Activated T-helper 1 cell treated with anti-CD3 and anti-CD28 coated beads, Interleukin-12 subunit alpha, Interleukin-12 subunit beta, Interleukin-2, Interleukin-4 antibody, amounts not matched to agents 30 ng/mL and 10 ng/mL and 1 ng/mL, durations not matched to agents 14 hours and 24 hours and 36 hours (primary cell): ENCODE measurements around the gene ERC2. TPM values are rescaled to one million over a fixed set of nuclear protein-coding genes. Genes with fewer than 3 reads are reported as not detected.

Experiments used
- DNase-seq: peaks from one replicate; pipeline ENCODE4 v3.0.0; 2021; ENCODE audit warnings: low spot score
- H3K27ac Mint-ChIP-seq: one replicate; pipeline ENCODE4 v1.8.0; 2021; ENCODE audit warnings: mild to moderate bottlenecking, mixed read lengths
- H3K27me3 Mint-ChIP-seq: one replicate; pipeline ENCODE4 v1.8.0; 2022; ENCODE audit warnings: mild to moderate bottlenecking, moderate library complexity, mixed read lengths; ENCODE audit not compliant: insufficient read depth
- H3K36me3 Mint-ChIP-seq: one replicate; pipeline ENCODE4 v1.8.0; 2021; ENCODE audit warnings: low read depth, mixed read lengths
- H3K4me1 Mint-ChIP-seq: one replicate; pipeline ENCODE4 v1.8.0; 2021; ENCODE audit warnings: low read depth, mixed read lengths
- H3K4me3 Mint-ChIP-seq: one replicate; pipeline ENCODE4 v1.8.0; 2021; ENCODE audit warnings: mild to moderate bottlenecking, moderate library complexity, mixed read lengths
- H3K9me3 Mint-ChIP-seq: one replicate; pipeline ENCODE4 v1.8.0; 2021; ENCODE audit warnings: mixed read lengths
- intact Hi-C: fragments of 100-400 bp; cut with micrococcal nuclease; formaldehyde crosslinking; loops from one replicate; pipeline ENCODE4 v1.15.1; 2024
- total RNA-seq: library from RNA; stranded (reverse); gene quantifications from 2 replicates; pipeline ENCODE4 v1.2.3, GENCODE V29; 2022

ERC2 gene
- total RNA-seq, 1 donor from 2014 or later, result not detected

DNA sequence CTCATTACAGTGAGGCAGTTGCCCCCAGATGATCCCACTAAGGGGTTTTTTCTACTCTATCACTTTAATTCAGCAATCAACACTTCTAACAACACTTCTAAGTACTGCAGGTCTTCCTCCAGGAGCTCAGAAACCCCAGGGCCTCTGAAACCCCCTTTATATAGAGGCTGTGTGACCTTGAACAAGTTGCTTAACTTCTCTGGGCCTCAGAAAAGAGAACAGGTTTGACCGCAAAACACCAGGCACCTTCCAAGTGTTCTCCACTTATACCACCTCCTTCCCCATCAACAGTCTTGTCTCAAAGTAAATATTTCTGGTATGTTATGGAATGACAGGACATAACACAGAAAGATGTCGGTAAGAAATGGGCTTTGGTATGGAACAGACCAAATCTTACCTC is 895.5 kb downstream of the ERC2 start:
- Mint-ChIP-seq H3K27ac (no peak overlapping the region), H3K4me3 (no peak overlapping the region), H3K27me3 (no peaks in the 10 kb centered on the region), H3K36me3 (no peaks in the 10 kb centered on the region), H3K9me3 (no peaks in the 10 kb centered on the region), H3K4me1 (no peaks in the 10 kb centered on the region)
- intact Hi-C loops, result no loop called here
- no peak for DNase-seq

DNA sequence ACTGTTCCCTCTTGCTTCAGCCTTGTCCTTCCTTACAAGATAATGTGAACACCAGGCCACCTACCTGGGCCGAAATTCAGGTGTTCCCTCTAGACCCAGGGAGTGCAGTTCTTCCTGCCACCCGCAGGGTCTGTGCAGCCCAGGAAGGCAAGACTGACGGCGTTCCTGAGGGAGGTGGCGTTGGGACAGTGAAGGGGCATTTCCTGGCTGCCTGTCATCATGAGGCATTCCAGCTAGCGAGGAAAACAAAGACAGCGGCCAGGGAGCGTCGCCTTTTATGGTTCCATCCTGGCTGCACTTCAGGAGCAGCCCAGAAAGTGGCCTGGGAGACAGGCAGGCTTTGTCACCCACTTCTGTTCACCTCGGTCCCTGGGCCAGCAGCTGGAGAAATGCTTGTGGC is 896.4 kb downstream of the ERC2 start:
- no peaks in the 10 kb centered on the region for H3K4me1 Mint-ChIP-seq
- H3K27me3 Mint-ChIP-seq, result no peaks in the 10 kb centered on the region
- DNase-seq, result no peak
- no peaks in the 10 kb centered on the region for H3K36me3 Mint-ChIP-seq
- H3K9me3 Mint-ChIP-seq, result no peaks in the 10 kb centered on the region
- no peak overlapping the region for H3K4me3 Mint-ChIP-seq
- H3K27ac Mint-ChIP-seq, result no peak overlapping the region
- intact Hi-C loops, result no loop called here

DNA sequence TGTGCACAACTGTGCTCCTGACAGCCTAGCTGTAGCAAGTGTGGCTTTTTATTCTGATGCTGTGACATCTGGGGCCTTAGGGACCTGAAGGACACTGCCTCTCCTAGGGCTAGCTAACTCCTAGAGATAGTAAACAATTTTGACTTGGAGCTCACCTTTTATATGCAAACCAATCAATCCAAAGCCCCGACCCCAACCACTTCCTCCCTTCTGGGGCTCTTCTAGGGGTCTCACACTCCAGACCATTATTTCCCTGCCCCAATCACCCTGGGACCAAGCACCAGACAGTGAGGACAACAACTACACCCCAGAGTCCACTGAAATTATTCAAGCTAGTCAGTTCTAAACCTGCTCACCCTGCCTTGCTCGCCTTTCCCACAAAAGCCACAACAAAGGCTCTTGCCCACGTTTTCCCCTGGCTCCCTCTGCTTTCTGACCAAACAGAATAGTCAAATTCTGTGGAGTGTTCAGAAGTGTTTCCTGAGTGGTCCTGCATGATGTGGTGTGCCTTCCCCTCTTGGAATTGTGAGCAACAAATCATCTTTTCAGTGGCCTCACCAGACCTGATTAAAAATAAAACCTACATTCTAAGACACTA is 897.0 kb downstream of the ERC2 start:
- Mint-ChIP-seq H3K27me3 (no peaks in the 10 kb centered on the region), H3K27ac (no peak overlapping the region), H3K36me3 (no peaks in the 10 kb centered on the region), H3K9me3 (no peaks in the 10 kb centered on the region), H3K4me1 (no peaks in the 10 kb centered on the region), H3K4me3 (no peak overlapping the region)
- intact Hi-C loops, result no loop called here
- no peak for DNase-seq

DNA sequence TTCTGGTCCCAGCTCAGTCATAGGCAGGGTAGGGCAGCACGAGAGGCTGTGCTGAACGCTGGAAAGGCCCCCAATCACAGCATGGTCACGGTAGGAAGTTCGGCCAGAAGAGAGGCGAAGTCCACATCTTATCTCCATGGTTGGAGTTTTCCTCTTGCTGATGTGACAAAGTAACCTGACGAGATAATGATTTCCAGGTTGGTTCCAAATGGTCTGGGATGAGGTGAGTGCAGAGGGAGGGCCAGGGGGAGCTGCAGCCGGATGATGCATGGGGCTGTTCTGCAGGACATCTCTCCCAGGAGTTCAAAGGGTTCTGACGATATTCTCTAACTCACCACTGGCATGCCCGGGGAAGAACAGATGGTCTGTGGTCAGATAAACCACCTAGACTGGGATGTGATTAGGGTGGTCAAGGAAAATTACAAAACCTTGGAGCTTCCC is 898.0 kb downstream of the ERC2 start:
- Mint-ChIP-seq H3K4me3 (no peak overlapping the region), H3K27me3 (no peaks in the 10 kb centered on the region), H3K9me3 (no peaks in the 10 kb centered on the region), H3K27ac (no peak overlapping the region), H3K4me1 (no peaks in the 10 kb centered on the region), H3K36me3 (no peaks in the 10 kb centered on the region)
- intact Hi-C loops, result no loop called here
- no peak for DNase-seq

DNA sequence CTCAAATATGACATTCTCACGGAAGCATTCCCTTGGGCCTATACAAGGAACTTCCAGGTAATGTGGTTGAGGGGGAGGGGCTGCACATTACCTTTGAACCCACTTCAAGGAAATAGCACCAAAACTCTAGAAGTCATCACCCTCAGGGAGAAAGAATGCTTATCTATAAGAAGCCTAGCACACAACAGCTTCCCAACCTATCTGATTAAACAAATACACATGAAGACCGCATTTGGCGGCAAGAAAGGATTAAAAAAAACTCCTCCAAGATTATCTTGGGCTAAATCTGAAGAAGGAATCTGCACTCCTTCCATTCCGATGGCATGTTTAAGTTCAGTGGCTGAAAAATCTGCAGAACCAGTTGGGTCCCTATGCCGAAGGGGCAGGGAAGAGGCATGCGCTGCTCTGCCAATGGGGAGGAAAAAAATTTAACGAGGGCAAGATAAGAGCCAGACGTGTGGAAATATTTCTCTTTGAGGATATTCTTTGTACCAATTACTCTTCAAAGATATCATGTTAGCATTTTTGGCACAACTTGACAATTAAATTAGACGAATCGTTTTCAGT is 899.2 kb downstream of the ERC2 start:
- intact Hi-C loops, result no loop called here
- Mint-ChIP-seq H3K27ac (no peak overlapping the region), H3K4me3 (no peak overlapping the region), H3K36me3 (no peaks in the 10 kb centered on the region), H3K9me3 (no peaks in the 10 kb centered on the region), H3K4me1 (no peaks in the 10 kb centered on the region), H3K27me3 (no peaks in the 10 kb centered on the region)
- DNase-seq, result no peak

DNA sequence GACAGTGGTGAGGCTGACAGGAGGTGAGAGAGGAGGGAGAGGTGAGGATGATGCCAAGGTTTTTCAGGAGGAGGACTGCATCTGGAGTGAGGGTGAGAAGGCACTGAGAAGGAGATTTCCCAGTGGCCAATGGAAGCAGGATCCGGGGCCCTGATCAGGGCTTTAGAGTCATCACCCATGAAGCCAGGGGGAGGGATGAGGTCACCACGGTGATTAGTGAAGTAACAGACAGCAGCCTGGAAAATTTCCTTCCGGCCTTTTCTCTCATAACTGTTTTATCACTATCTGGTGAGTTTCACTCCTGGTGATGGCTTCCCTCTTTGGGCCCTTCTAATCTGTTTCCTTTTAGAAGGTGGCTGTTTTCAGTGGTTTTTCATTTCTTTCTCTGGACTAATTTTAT is 900.7 kb downstream of the ERC2 start:
- intact Hi-C loops, result no loop called here
- H3K4me1 Mint-ChIP-seq, result no peaks in the 10 kb centered on the region
- no peaks in the 10 kb centered on the region for H3K9me3 Mint-ChIP-seq
- no peak overlapping the region for H3K4me3 Mint-ChIP-seq
- H3K27ac Mint-ChIP-seq, result no peak overlapping the region
- no peaks in the 10 kb centered on the region for H3K36me3 Mint-ChIP-seq
- no peak for DNase-seq
- H3K27me3 Mint-ChIP-seq, result no peaks in the 10 kb centered on the region

DNA sequence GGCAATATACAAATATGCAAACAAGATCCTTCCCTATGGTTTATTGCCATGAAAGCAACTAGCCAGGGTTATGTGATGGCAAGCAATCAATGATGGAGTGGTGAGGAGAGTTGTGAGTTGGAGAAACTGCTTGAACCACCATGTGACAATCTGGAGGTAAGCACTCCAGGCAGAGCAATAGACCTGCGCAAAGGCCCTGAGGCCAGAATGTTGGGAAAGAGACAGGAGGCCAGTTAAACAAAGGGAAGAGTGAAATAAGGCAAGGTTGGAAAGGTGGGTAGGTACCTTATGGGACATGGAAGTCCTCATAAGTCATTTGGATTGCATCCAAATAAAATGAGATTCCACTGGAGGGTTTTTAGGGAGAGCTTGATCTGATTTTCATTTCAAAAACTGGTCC is 901.1 kb downstream of the ERC2 start:
- no peak for DNase-seq
- intact Hi-C loops, result no loop called here
- H3K4me3 Mint-ChIP-seq, result no peak overlapping the region
- no peaks in the 10 kb centered on the region for H3K36me3 Mint-ChIP-seq
- H3K27me3 Mint-ChIP-seq, result no peaks in the 10 kb centered on the region
- H3K4me1 Mint-ChIP-seq, result no peaks in the 10 kb centered on the region
- H3K27ac Mint-ChIP-seq, result no peak overlapping the region
- no peaks in the 10 kb centered on the region for H3K9me3 Mint-ChIP-seq

DNA sequence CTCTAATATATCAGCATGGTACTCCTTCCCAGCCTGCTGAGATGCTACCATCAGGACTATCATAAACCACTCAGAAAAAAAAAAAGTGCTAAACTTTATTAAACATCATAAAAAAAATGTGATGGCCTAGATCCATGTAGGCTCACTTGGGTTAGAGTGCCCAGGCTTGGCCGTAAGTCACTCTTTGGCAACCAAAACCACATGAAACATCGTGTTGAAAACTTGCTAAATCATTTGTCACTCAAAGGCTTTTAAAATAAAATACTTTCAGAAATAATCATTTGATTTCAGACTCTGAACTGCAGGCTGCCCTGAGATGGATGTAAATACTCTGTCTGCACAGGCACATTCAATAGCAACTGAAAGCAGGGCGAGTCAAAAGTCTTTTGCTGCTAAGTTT is 902.7 kb downstream of the ERC2 start:
- intact Hi-C loops, result no loop called here
- H3K27me3 Mint-ChIP-seq, result peaks cover 2% of the 10 kb centered on the region

DNA sequence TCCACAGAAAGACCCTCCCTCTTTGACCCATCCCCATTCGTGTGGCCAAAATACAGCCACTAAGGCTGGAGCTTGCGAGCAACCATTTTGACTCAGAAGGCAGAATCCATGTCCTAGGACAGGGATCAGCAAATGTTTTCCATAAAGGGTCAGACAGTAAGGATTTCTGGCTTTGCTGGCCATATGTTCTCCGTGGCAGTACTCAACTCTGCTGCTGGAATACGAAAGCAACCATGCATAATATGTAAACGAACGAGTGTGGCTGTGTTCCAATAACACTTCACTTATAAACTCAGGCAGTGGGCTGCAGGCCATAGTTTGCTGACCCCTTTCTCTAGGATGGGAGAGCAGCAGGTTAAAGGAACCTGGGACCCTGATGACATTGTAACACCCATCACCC is 903.5 kb downstream of the ERC2 start:
- DNase-seq, result no peak
- intact Hi-C loops, result no loop called here
- Mint-ChIP-seq H3K4me3 (no peak overlapping the region), H3K9me3 (no peaks in the 10 kb centered on the region), H3K36me3 (no peaks in the 10 kb centered on the region), H3K4me1 (no peaks in the 10 kb centered on the region), H3K27me3 (peaks cover 2% of the 10 kb centered on the region), H3K27ac (no peak overlapping the region)

More for the DNA sequence above, 902.7 kb downstream of the ERC2 start:
- Mint-ChIP-seq H3K4me3 (no peak overlapping the region), H3K27ac (no peak overlapping the region), H3K9me3 (no peaks in the 10 kb centered on the region), H3K4me1 (no peaks in the 10 kb centered on the region), H3K36me3 (no peaks in the 10 kb centered on the region)
- DNase-seq, result no peak

DNA sequence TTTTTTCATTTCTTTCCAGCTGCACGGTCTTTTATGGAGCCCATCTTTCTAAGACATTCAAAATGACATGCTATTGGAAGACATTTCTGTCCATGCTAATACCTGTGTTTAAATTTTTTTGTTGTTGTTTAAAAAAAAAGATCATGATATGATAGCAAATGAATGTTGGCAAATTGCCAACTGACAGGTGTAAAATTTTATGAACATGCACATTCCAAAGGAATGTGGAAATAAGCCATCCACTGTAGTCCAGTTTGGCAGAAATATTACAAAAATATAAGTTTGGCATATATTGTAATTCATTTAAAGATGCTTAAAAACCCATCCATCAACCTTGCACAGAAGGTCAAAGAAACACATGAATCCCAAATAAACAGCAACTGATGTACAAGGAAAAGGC is 905.6 kb downstream of the ERC2 start:
- Mint-ChIP-seq H3K4me3 (no peak overlapping the region), H3K4me1 (no peaks in the 10 kb centered on the region), H3K27ac (no peak overlapping the region), H3K36me3 (no peaks in the 10 kb centered on the region), H3K27me3 (peaks cover 2% of the 10 kb centered on the region), H3K9me3 (no peaks in the 10 kb centered on the region)
- intact Hi-C loops, result no loop called here
- no peak for DNase-seq

DNA sequence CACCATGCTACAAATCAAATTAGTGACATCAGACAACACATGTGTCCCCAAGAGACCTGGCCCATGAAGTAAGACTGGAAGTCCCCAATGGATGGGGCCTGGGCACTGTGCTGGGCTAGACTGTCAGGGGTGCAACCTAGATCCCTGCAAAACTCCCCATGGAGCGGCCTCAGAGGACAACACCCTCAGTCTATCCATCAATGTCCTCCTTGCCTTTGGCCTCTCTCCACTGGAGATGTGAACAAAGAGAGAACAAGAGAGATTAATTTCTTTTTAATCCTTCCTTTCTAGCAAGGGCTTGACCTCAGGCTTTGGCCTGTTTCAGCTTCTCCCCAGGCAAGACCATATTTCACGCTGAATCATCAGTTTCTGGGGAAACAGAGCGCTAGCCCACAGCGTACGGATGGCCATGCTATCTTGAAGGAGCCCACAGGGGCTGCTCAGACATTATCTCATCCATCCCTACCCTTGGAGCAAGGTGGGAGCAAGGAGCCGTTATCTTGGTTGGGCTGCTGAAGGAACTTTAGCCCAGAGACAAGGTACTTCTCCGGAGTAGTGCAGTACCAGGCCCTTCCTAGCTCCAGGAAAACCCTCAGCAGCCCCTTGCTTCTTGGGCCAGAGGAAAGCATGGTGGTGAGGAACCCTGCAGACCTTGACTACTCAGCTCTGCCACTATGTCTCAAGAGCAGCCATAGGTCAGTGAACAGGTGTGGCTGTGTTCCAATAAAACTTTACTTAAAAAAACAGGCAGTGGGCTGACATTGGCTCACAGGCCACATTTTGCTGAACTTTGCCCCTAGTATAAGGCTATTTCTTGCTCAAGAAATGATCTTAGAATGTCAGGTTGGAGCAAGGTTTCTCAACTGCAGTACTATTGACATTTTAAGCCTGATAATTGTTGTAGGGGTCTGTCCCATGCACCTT is 908.5 kb downstream of the ERC2 start:
- no peak overlapping the region for H3K27ac Mint-ChIP-seq
- H3K36me3 Mint-ChIP-seq, result no peaks in the 10 kb centered on the region
- no peak overlapping the region for H3K4me3 Mint-ChIP-seq
- DNase-seq, result no peak
- no peaks in the 10 kb centered on the region for H3K4me1 Mint-ChIP-seq
- no peaks in the 10 kb centered on the region for H3K9me3 Mint-ChIP-seq
- intact Hi-C loops, result no loop called here
- H3K27me3 Mint-ChIP-seq, result peaks cover 2% of the 10 kb centered on the region

DNA sequence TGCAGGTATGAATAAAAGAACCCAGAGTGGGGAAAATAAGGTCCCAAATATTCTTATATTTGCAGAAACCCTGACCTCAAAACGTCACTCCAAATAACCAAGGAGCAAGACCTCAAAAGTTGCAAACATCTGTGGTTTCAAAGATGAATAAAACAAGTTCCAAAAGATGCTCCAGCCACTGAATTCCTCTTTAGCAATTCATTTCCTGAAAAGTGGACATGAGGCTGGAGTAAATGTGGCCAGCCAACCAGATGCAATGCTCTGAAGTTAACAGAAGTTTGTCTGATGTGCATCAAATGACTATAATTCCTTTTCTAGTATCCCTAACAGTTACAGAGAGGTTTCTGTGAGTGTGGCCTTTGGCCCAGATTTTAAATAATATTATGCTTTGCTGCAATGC is 910.0 kb downstream of the ERC2 start:
- Mint-ChIP-seq H3K27me3 (peaks cover 2% of the 10 kb centered on the region), H3K27ac (no peak overlapping the region), H3K9me3 (no peaks in the 10 kb centered on the region), H3K4me1 (no peaks in the 10 kb centered on the region), H3K4me3 (no peak overlapping the region), H3K36me3 (no peaks in the 10 kb centered on the region)
- no peak for DNase-seq
- intact Hi-C loops, result no loop called here

DNA sequence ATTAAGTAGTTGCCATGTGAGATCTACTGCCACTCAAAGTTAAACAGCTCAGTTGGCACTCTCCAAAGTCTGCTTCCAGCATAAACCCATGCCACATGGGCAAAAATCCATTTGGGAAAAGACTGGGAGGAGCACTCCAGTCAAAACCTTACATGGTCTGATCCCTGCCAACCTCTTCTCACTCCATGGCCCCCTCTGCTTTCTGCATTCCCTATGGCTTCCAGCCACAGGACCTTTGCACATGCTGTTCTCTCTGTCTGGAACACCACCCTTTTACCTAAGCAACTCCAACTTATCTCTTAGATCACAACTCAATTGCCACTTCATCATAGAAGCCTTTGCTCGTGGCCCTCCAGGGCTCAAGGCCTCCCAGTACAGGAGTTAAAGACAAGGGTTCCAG is 910.7 kb downstream of the ERC2 start:
- no peaks in the 10 kb centered on the region for H3K4me1 Mint-ChIP-seq
- H3K4me3 Mint-ChIP-seq, result no peak overlapping the region
- no peak overlapping the region for H3K27ac Mint-ChIP-seq
- no peak for DNase-seq
- H3K36me3 Mint-ChIP-seq, result no peaks in the 10 kb centered on the region
- intact Hi-C loops, result no loop called here
- peaks cover 2% of the 10 kb centered on the region for H3K27me3 Mint-ChIP-seq
- no peaks in the 10 kb centered on the region for H3K9me3 Mint-ChIP-seq
